ENCODE data around the gene PDILT.
"Not testable (repeated sequence)": the region's sequence is repeated elsewhere in the genome, so short reads cannot be mapped to it uniquely, and the experiment has no call there.

The PDILT gene, protein sequence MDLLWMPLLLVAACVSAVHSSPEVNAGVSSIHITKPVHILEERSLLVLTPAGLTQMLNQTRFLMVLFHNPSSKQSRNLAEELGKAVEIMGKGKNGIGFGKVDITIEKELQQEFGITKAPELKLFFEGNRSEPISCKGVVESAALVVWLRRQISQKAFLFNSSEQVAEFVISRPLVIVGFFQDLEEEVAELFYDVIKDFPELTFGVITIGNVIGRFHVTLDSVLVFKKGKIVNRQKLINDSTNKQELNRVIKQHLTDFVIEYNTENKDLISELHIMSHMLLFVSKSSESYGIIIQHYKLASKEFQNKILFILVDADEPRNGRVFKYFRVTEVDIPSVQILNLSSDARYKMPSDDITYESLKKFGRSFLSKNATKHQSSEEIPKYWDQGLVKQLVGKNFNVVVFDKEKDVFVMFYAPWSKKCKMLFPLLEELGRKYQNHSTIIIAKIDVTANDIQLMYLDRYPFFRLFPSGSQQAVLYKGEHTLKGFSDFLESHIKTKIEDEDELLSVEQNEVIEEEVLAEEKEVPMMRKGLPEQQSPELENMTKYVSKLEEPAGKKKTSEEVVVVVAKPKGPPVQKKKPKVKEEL

DNA sequence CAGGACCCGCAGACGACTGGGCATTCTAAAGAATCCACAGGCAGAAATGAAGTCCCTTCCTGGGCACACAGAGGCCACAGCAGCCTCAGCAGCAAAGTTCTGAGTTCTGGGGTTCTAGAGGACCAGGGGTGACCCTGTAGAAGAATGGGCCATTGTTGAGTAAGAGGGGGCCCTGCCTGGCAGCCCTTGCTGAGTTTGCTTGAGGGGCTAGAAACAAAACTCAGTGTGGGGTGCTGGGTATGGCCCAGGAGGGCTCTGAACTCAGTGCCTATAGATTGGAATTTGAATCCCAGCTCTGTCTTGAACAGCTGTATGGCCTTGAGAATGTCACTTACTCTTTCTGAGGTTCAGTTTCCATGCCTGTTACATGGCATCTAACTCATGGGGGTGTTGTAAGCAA, at the start of gene PDILT:
Gene PDILT, minus strand, starts transcription at position 101 of the 400 bp plus-strand sequence. CDS start 5,437 bp downstream, outside the sequence.
- no peak for DNase-seq

DNA sequence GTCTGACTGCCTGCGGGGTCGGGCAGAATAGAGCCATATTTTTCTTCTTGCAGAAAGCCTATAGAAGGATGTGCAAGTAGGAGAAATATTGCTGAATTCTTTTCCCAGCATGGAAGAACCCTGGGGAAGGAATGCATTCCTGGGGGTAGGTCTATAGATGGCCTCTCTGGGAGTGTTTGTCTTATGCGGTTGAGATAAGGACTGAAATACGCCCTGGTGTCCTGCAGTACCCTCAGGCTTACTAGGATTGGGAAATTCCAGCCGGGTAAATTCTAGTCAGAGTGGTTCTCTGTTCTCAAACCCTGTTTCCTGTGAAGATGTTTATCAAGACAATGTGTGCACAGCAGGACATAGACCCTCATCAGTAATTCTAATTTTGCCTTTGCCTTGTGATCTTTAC, 49.1 kb upstream of the PDILT start:
- DNase-seq: not testable (repeated sequence)

DNA sequence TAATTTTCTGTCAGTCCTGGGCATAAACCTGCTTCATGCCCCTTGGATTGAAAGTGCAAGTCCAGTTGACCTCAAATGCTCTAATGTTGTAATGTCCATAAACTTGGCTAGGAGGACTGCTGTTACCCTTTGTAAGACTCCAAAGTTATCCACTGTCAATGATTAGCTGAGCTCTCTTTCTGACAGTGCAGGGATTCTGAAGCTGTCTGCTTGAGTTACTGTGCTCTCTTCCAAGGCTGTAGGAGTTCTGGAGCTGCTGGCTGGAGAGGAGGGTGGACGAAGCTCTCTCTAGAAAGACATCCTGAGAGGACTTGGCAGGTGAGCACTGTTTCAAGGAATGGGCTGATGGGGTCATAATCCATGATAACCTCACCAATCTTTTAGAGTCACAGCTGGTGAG, 46.8 kb upstream of the PDILT start, which contains the start of gene ACSM2A:
Gene ACSM2A, plus strand, starts transcription at position 158 of the 400 bp plus-strand sequence. CDS start 8,594 bp downstream, outside the sequence.
- not testable (repeated sequence) for DNase-seq

DNA sequence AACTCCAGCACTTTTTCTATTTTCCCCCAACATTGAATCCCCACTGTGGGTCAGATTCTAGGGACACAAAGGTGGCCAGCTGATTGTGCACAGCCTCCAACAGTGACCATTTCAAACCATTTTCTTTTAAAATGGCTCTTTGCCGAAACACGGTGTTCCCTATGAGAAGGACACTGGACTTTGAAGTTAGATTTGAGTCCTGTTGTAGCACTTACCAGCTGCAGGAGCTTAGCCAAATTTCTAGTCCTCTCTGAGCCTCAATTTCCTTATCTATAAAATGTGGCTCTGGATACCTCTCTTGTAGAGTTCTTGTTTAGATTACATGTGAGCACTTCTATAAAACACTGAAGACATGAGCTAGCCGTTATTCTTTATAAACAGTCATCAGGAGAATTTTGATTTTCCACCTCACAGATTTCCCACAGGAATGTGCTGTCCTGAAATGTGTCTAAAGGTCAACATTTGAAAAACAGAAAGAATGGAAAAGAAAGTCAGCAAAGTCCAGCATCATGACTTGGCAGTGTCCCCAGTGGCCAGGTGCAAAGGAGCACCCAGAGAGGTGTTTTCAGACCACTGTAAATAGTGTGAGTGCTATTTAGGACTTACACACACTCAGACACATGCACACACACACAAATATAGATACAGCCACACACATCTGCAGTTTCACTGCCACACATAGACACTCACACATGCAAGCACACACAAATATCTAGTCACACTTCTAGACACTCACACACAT, 42.3 kb upstream of the PDILT start:
- not testable (repeated sequence) for DNase-seq

DNA sequence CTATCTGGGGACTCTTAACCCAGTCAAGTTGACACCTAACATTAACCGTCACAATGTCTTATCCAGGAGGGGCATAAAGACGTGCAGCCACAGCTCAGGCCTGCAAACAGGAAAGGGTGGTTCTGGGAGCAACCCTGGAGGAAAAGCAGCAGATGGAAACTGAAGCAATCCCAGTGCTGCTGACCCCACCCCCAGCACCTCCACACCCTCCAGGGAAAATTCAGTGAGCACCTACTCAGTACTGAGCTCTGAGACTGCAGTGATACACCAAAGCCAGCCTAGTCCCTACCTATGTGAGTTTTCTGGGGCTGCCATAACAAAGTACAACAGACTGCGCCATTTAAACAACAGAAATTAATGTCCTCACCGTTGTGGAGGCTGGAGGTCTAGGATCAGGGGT, 37.3 kb upstream of the PDILT start:
- DNase-seq: not testable (repeated sequence)

DNA sequence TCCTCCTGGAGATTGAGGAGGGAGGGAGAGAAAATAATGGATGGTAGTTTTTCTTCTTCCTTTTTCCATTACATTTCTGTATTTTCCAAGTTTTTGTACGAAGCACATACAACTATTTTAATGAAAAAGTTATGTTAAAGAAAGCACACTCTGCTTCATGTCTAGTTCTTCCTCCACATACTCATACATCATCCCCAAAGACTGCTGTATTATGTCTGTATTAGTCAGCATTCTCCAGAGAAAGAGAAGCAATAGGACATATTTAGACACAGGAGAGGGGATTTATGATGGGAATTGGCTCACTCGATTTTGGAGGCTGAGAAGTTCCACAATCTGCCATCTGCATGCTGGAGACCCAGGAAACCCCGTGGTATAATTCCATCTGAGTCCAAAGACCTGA, 36.7 kb upstream of the PDILT start:
- DNase-seq: no peak

DNA sequence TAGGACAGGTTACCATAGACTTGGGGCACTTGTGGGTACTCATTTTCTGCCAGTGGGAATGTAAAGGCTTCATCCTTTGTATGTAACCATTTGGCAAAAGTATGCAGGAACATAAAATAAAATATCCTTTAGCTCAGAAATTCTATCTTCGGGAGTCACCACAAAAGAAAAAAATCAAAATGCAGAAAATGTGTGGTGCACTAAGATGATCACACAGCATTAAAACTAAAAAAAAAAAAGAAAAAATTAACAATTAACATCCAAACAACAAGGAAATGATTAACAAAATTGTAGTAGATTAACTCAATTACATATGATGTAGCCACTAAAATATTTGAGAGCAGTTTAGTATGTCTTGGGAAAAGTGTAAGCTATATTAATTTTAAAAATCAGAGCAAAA, 36.2 kb upstream of the PDILT start:
- not testable (repeated sequence) for DNase-seq

DNA sequence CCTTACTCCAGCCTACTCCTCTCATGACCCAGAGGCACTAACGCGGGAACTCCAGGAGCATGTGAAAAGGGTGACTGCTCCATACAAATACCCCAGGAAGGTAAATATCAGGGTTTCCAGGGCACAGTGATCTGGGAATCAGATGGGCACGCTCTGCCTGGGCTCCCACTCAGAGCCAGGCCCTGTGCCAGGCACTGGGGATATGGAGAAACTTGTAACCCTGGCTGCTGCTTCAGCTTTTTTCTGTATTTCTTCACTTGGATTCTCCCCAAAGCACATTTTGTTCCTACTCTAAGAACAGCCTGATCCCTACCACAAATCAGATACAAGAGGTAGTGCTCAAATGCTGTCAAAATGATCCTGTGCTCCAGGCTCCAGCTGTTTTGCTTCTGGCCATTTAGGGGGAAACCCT, 35.3 kb upstream of the PDILT start:
- DNase-seq: peak in 1 of 56 donors; percentile 0

DNA sequence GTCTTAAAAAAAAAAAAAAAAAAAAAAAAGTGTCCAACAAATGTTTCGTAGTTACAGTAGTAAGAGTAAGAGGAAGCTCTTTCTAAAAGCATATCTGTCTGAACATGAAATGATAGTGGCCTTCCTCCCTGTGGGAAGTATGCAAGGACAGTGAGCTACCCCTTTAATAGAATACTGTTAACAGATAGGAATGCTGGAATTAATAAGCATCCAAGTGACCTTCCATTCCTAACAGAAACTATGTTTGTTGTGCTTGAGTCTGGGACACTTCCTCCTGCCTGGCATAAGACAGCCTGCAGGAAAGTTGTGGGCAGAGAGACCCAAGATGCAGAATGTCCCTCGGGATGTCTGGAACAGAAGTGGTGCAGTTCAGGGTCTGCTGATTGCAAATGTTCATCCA, 34.4 kb upstream of the PDILT start:
- not testable (repeated sequence) for DNase-seq

DNA sequence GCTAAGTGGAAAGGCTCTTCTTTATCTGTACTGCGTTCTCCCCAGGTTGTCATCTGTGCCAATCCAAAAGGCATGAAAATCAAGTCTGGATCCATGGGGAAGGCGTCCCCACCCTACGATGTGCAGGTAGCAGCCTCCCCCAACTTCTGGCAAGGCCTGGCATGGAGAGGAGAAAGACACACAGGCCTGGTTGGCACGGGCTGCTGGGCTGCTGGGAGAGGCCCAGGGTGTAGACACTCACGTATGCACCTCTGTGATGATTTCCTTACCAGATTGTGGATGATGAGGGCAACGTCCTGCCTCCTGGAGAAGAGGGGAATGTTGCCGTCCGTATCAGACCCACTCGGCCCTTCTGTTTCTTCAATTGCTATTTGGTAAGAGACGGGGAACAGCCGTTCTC, 26.4 kb upstream of the PDILT start:
- no peak for DNase-seq

DNA sequence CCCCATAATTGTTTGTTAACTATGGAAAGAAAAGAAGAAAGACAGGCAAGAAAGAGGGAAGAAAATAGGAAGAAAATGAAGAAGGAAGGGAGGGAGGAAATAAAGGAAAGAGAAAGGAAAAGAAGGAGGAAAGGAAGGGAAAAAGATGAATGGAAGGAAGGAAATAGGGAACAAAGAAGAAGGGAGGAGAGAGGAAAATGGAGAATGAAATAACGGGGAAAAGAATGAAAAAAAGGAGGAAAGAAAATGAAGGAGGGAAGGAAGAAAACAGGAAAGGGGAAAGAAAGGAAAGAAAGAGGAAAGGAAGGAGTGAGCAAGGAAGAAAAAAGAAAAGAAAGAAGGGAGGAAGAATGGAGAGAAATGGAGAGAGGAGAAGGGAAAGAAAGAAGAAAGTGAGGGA, 25.9 kb upstream of the PDILT start:
- DNase-seq: not testable (repeated sequence)

DNA sequence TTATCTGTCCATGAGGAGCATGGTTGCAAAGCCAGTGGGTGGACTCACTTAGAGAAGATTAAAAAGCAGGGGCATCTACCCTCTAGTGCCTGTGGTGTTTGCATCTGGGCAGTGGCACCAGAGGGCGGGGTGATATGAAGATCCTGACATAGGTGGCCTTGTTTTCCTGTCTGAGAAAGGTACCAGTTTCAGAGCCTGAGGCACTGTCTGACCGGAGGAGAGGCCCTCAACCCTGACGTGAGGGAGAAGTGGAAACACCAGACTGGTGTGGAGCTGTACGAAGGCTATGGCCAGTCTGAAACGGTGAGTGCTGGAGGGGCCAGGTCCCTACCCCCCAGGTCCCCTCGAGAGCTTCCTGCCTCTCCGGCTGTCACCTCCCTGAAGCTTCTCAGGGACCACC, 25.0 kb upstream of the PDILT start:
- DNase-seq: not testable (repeated sequence)

DNA sequence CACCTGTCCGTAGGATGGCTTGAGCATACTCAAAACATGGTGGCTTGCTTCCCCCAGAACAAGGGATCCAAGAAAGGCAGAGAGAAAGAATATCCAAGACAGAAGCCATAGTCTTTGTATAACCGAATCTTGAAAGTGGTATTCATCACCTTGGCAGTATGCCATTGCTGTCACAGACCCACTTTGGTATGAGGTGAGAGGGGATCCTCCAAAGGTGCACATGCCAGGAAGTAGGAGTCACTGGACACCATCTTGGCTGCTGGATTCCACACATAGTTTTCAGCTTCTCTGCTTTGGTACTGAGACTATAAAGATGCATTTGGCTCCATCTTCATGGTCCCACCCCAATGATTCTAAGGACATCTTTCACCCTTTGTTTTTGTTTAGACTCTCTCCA, 22.9 kb upstream of the PDILT start:
- DNase-seq: not testable (repeated sequence)

DNA sequence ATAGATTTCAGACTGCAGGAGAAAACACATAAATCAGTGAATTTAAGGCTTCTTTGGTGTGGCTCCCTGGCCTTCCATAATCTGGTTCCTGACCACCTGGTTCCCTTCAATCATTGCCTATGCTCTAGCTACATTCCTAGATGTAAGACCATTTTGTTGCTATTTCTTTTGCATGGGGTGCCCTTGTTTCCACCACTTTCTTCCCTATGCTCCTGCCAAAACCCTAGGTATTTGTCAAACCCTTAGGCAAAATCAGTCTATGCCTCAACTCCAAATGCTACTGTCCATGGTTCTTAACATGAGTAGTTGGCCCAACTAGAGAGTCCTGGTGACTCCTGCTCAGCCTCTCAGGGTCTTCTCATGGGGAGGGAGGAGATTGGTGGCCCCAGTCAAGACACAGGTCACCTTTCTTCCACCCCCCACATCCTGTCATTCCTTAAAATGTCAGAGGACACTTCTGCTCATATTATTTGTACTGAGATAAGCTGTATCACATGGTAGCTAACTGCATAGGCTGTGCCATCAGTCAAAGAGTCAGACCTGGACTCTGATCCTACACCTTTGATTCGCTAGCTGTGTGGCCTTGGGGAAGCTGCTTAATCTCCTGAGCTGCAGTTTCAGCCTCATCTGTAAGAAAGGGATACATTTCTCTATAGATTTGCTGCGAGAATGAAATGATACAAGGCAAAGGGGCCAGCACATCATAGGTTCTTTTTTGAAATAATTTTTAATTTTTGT, 19.8 kb upstream of the PDILT start:
- no peak for DNase-seq

DNA sequence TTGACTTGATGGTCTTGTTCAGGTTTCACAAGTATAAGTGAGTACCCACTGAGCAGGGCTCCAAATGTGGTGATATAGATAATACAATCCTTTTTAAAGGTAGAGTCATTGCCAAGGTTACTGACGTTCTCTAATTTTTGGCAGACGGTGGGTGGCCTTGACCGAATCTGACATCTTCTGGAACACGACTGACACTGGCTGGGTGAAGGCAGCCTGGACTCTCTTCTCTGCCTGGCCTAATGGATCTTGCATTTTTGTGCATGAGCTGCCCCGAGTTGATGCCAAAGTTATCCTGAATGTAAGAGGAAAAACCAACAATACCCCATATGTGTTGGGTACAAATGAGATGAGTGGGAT, 19.2 kb upstream of the PDILT start:
- not testable (repeated sequence) for DNase-seq

DNA sequence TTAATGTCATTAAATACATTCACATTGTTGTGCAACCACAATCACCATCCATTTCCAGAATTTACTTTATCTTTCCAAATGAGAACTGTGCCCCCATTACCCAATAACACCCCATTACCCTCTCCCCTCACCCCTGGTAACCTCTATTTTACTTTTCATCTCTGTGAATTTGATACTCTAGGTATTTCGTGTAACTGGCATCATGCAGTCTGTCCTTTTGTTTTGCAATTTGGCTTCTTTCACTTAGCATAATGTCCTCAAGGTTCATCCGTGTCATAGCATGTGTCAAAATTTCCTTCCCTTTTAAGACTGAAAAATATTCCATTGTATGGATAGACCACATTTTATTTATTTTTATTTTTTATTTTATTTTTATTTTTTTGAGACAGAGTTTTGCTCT, 17.2 kb upstream of the PDILT start:
- not testable (repeated sequence) for DNase-seq

DNA sequence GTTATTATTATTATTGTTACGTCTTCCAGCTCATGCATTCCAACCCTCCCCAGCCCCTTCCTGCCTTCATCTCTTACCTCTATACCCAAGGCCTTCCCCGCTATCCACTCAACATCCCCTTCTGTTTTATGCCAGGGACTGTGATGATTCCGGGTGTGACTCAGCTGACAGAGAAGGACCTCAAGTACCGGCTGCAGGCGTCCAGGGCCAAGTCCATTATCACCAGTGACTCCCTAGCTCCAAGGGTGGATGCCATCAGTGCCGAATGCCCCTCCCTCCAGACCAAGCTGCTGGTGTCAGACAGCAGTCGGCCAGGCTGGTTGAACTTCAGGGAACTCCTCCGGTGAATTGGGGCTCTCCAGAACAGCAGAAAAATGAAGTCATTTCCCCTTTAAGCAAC, 14.6 kb upstream of the PDILT start:
- DNase-seq: not testable (repeated sequence)

DNA sequence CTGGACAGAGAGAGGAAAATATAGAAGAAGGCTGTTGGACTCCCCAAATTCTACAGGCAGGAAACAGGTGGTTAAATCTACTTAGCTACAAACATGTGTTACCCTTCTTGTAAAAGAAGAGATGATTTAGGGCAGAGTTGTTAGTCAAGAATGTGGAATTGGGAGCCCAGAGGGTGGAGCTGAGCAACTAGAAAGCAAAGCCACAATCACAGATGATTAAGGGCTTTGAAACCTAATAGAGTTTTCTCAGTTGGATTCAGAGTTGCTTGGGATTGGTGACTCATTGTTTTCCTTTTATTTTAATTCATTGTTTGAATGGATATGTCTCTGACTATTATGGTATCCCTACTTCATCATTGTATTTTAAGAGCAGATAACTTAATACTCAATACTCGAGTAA, 11.0 kb upstream of the PDILT start:
- DNase-seq: no peak

DNA sequence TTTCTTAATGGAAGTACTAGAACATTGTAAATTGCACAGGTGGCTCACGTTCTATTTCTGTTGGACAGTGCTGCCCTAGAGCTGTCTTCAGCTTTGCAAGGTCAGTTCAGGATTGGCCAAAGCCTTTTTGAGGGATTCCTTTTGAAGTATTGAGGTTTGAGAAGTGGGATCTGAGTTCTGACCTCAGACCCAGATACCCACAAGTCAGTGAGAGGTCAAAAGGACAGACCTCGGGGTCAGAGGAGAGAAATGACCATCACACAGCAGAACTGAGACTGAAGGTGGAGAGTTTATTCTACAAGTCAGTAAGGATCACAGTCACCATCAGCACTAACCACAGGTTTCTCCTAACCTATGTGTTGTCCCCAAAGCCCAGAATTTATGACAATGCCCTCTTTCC, 6.5 kb upstream of the PDILT start:
- no peak for DNase-seq

DNA sequence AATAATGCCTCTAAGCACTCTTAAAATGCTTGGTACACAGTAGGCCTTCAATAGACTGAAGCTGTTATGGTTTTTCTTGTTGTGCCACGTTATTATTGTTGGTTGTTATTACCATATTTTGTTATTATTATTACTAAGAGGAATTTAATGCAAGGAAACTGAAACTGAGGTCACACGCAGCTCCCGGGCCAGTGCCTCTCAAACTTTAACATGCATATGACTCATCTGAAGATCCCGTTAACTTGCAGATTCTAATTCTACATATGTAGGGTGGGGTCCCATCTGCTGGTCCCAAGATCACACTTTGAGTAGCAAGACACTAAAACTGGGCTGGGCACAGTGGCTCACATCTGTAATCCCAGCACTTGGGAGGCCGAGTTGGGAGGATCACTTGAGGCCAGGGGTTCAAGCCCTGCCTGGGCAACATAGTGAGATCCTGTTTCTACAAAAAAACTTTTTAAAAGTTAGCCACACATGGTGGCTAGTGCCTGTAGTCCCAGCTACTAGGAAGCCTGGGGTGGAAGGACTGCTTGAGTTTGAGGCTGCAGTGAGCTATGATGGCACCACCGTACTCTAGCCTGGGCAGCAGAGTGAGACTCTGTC, 5.7 kb upstream of the PDILT start:
- DNase-seq: peak in 1 of 56 donors; percentile 0
